ENCODE data around the gene ERC1.

DNA sequence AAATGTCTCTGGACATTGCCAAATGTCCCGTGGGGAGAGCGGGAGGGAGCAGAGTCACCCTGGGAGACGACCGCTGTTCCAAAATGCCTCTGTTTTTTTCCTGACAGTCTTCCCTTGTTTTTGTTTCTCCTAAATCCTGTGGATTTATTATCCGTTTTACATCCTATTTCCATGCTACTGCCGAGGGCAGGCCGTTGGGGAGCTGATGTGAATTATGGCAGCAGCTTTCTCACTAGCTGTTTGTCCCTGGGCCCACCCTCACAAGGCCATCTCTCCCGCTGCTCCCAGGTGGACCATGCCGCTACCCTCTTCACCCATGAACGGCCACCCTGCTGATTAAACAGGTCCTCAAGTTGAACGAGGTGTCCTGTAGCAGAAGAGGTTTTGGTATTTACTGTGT, 548.1 kb downstream of the ERC1 start:
- TF ChIP-seq POLR2A (IDR thresholded peaks at IDR 0.05; ENCODE audit: low read length) (no peak), GATA1 (IDR thresholded peaks at IDR 0.05; ENCODE audit: low read depth, low read length) (no peak)
